K562 (cell line): Measurements from ENCODE around the gene PRDM12.

Experiments
- BHLHE40 ChIP-seq: IDR thresholded peaks from 2 replicates; pipeline ENCODE4 v1.6.1; 2011; ENCODE audit warnings: low read length, improper control_type of control experiment
- EZH2 ChIP-seq: IDR thresholded peaks from 2 replicates; pipeline ENCODE4 v1.6.1; 2012; ENCODE audit warnings: low read depth, mild to moderate bottlenecking, inconsistent platforms, low read length, borderline replicate concordance
- HOMEZ ChIP-seq: fragments of 250-450 bp; sonication (Bioruptor Pico); IDR thresholded peaks from 2 replicates; pipeline ENCODE4 v1.4.0; 2020; ENCODE audit warnings: mild to moderate bottlenecking, moderate library complexity
- NBN ChIP-seq: fragments of 450-650 bp; IDR thresholded peaks from 2 replicates; pipeline ENCODE4 v1.6.1; 2016; ENCODE audit warnings: low read depth, mild to moderate bottlenecking
- POLR2A ChIP-seq: fragments of 450-650 bp; conservative IDR thresholded peaks from 2 replicates; pipeline ENCODE4 v1.6.1; 2016
- RFX5 ChIP-seq: IDR thresholded peaks from 2 replicates; pipeline ENCODE4 v1.6.1; 2011; ENCODE audit warnings: low read depth, mild to moderate bottlenecking, improper control_type of control experiment, low read length
- ZNF431 ChIP-seq: sonication (generic); formaldehyde crosslinking; IDR thresholded peaks from 2 replicates; pipeline ENCODE4 v1.8.0; 2022; ENCODE audit warnings: mild to moderate bottlenecking, missing genetic modification reagents
- TF ChIP-seq, protein P1 (sequence below), 2 experiments: IDR thresholded peaks; 2 replicates each; pipeline ENCODE4 v1.6.1; 2011; ENCODE audit warnings: borderline replicate concordance in 1 of 2, control low read depth in 1 of 2, low read depth in 1 of 2, low read length in 1 of 2, mild to moderate bottlenecking in 1 of 2, mixed read lengths in 1 of 2, moderate library complexity in 1 of 2; ENCODE audit not compliant: insufficient read depth in 1 of 2, insufficient read length in 1 of 2, poor library complexity in 1 of 2, severe bottlenecking in 1 of 2; ENCODE audit errors: extremely low read depth in 1 of 2

GRCh38 chr9:130731355-130731754 lies 67.0 kb downstream of the PRDM12 start:
- no peak for TF ChIP-seq HOMEZ (CRISPR knock-in tag)
- TF ChIP-seq EZH2: no peak
- no peak for TF ChIP-seq POLR2A
- TF ChIP-seq ZNF431 (CRISPR knock-in tag): no peak
- TF ChIP-seq, protein P1, sequence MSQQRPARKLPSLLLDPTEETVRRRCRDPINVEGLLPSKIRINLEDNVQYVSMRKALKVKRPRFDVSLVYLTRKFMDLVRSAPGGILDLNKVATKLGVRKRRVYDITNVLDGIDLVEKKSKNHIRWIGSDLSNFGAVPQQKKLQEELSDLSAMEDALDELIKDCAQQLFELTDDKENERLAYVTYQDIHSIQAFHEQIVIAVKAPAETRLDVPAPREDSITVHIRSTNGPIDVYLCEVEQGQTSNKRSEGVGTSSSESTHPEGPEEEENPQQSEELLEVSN (IDR thresholded peaks at IDR 0.05; ENCODE audit: borderline replicate concordance in 1 of 2, extremely low read depth in 1 of 2, insufficient read depth in 1 of 2, insufficient read length in 1 of 2, low read depth in 1 of 2, low read length in 1 of 2, poor library complexity in 1 of 2, severe bottlenecking in 1 of 2): no peak
- TF ChIP-seq RFX5: no peak
- TF ChIP-seq BHLHE40: no peak
- TF ChIP-seq NBN: no peak
